AML-193 (cell line): ENCODE measurements around the gene SEMA3B.
"Not testable (repeated sequence)": the region's sequence is repeated elsewhere in the genome, so short reads cannot be mapped to it uniquely, and the experiment has no call there.

ENCODE experiments used
- DNase-seq, 2 experiments: peaks; one replicate each; lab custom pipeline; 2025; lab: John Stamatoyannopoulos, UW

Gene SEMA3B

GRCh38 chr3:50272911-50273688, 4.2 kb downstream of the SEMA3B start:
- peak; percentile 74 to 90 for DNase-seq

GRCh38 chr3:50273689-50274065, 4.7 kb downstream of the SEMA3B start:
- no peak for DNase-seq

GRCh38 chr3:50274371-50275104, 5.6 kb downstream of the SEMA3B start:
- peak; percentile 86 to 87 for DNase-seq

- no peak for DNase-seq
Measured at GRCh38 chr3:50275141-50275995, 6.4 kb downstream of the SEMA3B start.

- DNase-seq, result no peak
Measured at GRCh38 chr3:50275996-50276761, 7.2 kb downstream of the SEMA3B start.

- DNase-seq, result no peak
Measured at GRCh38 chr3:50276762-50277101, 7.8 kb downstream of the SEMA3B start.

GRCh38 chr3:50278123-50278879, 9.4 kb downstream of the SEMA3B start:
- no peak for DNase-seq

GRCh38 chr3:50278880-50279224, 9.9 kb downstream of the SEMA3B start, which contains the start of gene LSMEM2:
Gene LSMEM2, plus strand, starts transcription at chr3:50279087. Its CDS starts 27 bp downstream, at chr3:50279114.
- no peak for DNase-seq

GRCh38 chr3:50279255-50280016, 10.5 kb downstream of the SEMA3B start:
- no peak for DNase-seq

GRCh38 chr3:50284121-50284520, 15.2 kb downstream of the SEMA3B start:
- not testable (repeated sequence) for DNase-seq

GRCh38 chr3:50286322-50287227, 17.6 kb downstream of the SEMA3B start:
- no peak for DNase-seq

- DNase-seq, result no peak
Measured at GRCh38 chr3:50287262-50287661, 18.3 kb downstream of the SEMA3B start.

GRCh38 chr3:50288387-50289007, 19.6 kb downstream of the SEMA3B start:
- no peak for DNase-seq

GRCh38 chr3:50289130-50289529, 20.2 kb downstream of the SEMA3B start:
- DNase-seq, result no peak

- DNase-seq, result no peak
Measured at GRCh38 chr3:50290161-50290641, 21.3 kb downstream of the SEMA3B start.

GRCh38 chr3:50292159-50293078, 23.5 kb downstream of the SEMA3B start, which contains the start of gene IFRD2:
Gene IFRD2, minus strand, starts transcription at chr3:50292429. Its CDS starts 155 bp downstream, at chr3:50292274.
- DNase-seq, result peak; percentile 99

GRCh38 chr3:50293079-50293801, 24.3 kb downstream of the SEMA3B start:
- DNase-seq, result no peak
